HG03159 (cell line): ENCODE data around the gene PTPRD.

ENCODE experiments used
- ATAC-seq: cut with Tn5 transposase; IDR thresholded peaks from one replicate; pipeline ENCODE4 v1.9.1; 2021; ENCODE audit warnings: mild to moderate bottlenecking, moderate library complexity; ENCODE audit not compliant: unreplicated experiment

PTPRD gene

DNA sequence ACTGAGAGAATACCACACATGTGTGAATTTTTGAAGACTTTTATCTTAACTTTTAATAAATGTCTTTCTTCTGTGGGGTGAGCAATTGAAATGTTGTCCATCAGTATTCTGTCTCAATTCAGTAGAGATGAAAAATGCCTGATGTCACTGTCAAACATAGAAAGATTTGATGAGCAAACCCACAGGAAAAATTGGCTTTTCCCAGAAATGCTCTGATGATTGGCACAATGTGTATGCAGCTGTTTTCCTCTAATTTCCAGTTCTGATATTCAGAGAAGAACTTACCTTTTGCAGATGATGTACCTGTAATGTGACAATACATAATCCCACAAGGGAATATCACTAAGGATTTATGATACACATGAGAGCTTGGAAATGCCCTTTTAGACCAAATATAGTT, 340.0 kb downstream of the PTPRD start:
- ATAC-seq: no peak

DNA sequence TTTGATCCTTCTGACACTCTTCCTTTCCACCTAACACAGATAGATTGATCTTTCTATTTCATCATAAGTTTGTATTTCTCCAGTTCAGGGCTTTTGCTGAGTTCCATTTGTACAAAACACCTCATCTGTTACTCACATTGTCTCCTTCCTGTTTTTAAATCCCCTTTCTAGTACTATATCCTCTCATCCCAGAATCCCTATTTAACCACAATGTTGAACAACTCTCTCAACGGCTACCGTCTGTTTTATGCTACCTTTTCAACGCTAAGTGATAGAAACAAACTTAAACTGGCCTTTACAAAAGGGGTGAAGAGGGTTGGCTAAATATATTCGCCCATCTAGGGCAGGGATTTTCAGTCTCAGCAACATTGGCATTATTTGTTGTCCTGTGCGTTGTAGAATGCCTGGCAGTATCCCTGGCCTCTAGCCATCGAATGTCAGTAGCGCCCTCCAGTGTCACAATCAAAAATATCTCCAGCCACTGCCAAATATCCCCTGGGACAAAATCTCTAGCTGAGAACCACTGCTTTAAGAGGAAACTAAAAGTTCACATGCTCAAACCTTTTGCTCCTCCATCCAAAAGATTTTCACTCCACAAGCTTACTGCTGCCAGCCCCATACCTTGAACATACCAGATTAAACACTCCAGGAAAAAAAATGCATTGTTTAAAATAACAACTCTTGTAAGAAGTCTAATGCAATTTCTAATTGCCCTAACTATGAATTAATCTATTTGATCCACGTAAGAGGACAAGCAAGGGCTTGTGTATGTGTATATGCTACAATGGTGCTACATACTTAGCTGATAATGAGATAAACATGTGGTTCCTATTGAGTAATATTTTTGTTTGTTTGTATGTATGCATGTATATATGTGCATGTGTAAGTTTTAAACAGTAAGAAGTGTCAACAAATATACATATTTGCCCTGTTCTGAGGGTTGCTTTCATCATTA, 344.0 kb downstream of the PTPRD start:
- ATAC-seq: peak; percentile 62

DNA sequence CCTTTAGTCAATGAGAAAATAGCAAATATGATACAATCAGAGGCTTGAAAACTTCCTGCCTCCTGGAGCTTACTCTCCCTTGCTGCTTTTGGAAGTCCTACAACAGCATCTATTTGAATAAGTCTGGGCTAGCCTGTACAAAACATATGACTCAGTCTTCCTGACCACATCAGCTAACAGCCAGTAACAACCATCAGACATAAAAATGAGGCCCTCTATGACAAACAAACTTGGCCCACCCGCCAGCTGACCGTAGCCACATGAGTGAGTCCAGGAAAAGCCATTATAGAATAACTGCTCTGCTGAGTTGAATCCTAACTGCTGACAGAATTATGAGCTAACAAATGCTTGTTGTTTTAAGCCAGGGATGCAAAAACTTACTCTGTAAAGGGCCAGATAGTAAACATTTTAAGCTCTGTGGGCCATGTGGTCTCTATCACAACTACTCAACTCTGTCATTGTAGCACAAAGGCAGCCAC, 347.6 kb downstream of the PTPRD start:
- ATAC-seq: no peak

DNA sequence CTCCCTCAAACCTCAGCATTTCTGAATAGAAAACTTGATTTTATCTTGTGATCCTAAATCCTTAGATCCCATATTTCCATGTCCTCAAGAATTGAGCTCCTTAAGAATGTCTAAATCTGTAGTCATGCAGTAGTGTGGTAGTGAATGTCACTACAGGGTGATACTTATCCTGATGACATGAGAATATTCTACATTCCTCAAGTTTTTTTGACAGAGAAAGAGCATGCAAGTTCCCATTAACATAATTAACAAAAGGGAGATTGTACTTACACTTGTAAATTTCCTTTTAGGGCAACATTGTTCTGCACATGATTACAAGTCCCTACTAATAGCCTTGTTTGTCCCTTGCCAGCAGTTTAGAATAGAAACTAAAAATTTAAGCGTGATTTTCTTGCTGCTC, 352.3 kb downstream of the PTPRD start:
- ATAC-seq: no peak

DNA sequence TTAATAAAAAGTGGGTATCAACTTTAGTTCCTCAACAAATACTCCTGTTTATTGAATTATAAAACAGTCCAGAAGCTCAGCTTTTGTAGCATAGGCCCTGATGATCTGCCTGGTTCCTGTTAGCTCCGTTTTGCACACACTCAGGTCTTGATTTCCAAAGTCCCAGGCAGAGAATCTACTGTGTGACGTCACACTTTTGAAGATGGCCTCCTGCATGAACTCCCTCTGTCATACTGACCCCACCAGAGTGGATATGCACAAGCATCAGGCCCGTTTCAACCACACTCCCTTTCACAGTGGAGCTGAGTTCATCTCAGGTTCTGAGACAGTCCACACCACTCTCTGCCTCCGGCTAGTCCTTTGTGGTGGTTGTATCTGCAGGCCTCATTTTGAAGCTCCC, 353.1 kb downstream of the PTPRD start:
- ATAC-seq: no peak

DNA sequence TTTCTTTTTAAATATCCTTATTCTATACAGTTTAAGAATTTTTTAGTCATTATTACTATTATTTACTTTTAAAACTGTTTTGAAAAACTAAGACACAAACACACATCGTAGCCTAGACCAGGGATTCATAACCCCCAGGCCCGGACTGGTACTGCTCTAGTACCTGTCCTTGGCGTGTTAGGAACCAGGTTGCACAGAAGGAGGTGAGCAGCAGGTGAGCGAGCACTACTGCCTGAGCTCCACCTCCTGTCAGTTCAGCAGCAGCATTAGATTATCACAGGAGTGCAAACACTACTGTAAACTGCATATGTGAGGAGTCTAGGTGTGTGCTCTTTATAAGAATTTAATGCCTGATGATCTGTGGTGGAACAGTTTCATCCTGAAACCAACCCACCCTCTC, 357.0 kb downstream of the PTPRD start:
- ATAC-seq: no peak

DNA sequence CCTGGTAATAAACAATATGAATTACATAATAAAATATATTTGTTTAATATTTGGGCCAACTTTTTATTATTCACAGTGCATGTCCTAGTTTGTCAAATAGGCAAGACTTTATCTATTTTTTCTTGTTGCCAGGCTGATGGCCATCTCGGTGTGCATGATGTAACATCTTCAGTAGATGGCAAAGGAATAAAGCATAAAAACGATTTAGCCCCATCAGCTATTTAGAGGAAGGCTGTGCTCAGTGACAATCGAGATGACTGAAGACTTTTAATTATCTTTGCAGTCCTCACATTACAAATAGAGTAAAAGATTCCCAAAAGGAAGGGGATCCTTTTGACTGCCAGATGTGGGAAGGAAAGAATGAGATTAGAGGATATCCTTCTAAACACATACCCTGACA, 358.5 kb downstream of the PTPRD start:
- ATAC-seq: no peak

DNA sequence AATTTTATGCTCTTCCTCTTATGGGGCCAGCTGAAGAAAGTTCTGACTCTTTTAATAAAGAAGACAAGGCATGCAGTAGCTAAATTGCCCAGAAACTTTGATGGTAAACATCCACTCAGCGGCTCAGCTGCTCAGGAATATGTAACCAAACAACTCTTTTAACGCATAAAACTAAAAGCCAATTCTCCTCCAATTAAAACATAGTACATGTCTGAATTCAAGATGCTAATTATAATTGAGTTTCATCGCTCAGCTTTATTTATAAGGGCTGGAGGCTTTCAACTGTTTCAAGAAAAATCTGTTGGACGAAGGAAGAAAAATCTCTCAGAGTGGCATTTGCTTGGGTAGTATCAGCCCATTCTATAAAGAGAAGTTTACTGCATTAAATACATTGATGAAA, 359.5 kb downstream of the PTPRD start:
- no peak for ATAC-seq

DNA sequence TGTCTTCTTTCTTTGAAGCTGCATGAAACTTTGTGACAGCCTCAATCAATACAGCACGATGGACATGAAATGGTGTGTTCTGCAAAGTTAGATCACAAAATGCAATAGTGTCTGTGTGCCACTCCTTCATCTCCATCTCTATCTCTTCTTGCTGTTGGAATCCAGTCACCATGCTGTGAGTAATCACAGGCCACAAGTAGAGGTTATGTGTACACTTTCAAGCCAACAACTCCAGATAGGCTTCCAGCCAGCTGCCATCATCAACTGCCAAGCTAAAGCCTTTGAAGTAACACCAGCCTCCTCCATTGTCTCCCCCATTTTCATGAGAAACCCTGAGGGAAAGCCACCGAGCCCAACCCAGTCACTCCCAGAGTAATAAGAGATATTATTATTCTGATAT, 360.6 kb downstream of the PTPRD start:
- ATAC-seq: no peak

DNA sequence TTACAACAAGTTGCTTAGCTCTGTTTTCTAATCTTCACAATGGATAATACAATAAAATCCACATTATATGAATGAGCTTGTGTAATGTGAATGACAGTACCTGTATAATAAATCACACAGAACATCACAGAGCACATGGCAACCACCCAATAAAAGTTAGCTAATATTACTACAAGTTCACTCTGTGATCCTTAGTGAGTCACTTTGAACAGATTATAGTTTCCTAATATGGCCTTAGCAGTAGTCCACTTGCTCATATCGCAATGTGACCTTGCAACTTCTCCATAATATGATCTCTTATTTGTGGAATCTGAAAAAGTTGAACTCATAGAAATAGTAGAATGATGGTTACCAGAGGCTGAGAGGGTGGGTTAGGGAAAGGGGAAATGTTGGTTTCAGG, 361.3 kb downstream of the PTPRD start:
- no peak for ATAC-seq

DNA sequence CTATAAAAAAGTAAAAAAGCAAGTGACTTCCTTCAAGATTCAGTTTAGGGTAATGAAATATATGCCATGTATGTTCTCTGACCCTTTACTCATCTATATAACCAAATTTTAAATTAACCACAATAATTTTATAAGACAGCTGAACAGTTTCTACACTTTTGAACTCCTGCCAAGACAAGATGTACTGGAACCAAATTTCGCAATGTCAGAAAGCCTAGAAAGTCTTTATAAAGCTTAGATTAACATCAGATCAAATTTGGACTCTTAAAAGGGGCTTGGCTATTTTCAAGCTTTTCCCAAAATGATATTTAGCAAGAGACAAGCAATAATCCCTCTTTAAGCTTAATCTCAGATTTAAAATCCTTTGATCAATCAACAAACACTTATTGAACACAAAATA, 362.6 kb downstream of the PTPRD start:
- no peak for ATAC-seq

DNA sequence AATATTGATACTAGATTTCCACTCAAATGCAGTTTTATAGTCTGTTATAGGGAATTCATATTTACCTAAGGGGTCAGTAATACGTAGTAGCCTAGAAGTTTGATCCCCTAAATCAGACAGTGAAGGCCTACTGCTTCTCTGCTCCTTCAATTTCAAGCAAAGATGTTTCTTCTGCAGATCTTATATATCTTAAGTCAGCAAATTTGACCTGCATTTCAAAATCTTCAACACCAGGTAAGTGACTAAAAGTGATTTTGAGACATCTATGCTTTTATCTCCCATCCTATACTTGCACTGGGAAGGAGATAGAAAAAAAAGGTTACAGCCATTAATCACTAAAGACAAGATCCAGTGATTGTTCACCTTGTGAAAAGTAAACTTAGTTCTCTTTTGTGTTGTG, 363.9 kb downstream of the PTPRD start:
- ATAC-seq: no peak

DNA sequence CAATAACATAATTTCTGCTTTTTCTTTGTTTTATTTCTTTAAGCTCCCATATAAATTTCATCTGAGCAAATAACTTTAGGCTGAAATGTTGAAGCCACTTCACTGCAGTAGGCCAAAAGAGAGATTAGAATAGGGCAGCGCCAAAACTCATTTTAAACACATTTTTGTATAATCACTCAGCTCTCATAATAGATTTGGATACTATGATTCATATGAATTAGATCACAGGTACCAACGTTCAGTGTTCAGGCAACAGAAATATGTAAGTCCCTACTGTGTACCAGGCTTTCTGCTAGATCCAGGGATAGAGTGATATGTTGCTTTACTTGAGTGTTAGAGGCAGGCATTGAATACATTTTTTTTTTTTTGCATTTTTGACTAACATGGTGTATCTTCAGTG, 370.5 kb downstream of the PTPRD start:
- no peak for ATAC-seq

DNA sequence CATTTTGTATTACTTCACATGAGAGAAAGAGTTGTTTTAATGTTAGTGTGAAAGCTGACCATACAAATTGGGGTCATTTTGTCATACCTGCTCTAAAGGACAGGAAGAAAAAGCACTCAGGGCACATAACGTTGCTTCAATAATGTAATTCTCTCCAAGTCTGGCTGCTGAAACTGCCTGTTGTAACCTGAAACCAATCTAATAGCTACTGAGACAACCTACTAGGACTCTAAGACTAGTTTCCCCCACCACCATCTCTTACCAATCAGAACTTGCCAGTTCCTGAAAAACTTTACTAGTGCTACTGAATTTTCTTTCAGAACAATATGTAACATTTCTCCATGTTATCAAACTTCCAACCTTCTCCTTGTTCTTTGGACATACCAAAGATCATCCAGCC, 374.7 kb downstream of the PTPRD start:
- no peak for ATAC-seq

DNA sequence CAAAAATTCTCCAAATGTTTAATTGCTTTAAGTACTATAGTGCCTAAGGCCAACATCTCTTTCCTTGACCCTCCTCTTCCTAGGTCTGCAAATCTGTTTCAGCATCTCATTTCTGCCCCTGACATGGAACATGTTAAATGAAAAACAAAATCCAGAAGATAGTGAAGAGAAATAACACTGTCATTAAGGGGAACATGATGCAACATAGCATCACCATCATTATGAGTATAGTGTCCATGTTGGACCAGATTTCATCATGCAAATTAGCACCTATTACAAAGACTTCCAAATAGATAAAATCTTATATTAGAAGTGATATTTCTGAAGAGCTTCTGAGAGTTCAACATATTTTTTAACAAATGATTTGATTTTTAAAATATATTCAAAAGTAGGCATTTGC, 375.2 kb downstream of the PTPRD start:
- no peak for ATAC-seq

DNA sequence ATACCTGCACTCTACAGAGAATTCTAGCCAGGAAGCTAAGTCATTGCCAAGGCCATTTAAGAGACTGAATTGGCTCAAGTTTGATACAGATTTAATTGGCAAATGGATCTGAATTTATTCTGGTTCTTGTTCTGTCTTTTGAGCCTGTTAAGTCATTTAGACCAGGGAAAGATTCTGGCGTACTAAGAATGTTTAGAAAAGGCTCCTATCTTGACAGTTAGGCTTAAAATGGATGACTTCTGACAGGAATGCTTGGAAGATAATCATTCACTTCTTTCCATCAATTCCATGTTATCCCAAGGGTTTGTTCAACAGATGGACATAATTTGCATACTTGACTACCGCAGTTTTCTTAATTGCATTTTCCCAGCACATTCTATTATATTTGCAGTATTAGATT, 376.6 kb downstream of the PTPRD start:
- ATAC-seq: no peak

DNA sequence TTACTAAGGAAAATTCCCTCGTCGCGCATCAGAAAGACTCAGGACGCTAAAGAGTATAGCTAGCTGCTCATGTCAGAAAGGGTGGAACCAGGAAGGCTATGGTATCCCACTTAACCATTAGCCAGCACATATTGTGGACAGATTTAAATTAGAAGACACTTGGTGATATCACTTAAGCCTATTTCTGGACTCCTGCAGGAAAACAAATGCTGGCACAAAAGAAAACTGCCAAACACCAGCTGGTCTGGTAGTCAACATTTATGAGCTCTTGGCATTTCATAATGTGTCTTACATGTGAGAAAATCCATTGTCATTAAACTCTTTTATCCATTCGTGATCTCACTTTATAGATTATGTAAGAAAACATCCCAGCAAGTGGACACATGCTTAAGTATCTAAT, 377.4 kb downstream of the PTPRD start:
- no peak for ATAC-seq

DNA sequence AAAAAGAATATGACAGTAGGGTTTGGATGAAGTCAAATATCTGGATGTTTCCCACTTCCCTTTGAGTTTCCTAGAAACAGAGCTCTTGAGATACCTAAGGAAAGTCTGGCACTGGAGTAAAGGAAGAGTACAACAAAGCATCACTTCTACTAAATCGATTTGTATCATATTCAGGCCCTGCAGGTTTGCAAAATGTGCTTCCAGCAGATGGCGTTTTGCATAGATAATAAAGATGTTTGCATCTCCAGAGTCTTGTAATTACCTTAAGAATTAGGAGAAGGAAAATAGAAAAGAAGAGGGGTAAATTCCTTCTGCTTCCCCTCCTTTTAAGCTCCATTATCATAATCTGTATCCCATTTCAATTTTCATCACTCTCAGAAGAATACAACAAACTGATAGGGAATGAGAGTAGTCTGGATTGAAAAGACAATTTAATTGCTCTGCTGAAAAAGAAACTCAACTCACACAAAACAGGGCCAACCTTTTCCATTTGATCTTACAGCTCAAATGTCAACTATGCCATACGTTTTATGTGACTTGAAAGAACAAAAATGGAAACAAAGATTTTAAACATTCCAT, 380.4 kb downstream of the PTPRD start:
- ATAC-seq: no peak

DNA sequence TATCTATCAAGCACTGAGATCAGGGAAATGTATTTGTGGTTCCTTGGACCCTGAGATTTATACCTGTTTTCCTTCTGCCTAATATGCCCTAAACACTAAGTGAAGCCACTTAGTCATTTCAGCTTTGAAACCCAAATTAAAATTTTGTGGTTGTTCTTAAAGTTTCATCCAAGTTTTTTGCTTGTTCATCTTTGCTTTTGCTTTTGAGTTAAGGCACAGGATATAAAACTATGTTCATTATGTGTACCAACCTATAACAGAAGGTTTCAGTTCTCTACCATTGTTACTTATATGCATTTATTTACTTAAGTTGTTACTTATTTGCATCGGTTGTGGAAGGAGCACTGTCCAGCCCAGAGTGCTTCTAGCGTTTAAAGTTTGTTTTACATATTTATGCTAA, 382.3 kb downstream of the PTPRD start:
- ATAC-seq: peak; percentile 93

DNA sequence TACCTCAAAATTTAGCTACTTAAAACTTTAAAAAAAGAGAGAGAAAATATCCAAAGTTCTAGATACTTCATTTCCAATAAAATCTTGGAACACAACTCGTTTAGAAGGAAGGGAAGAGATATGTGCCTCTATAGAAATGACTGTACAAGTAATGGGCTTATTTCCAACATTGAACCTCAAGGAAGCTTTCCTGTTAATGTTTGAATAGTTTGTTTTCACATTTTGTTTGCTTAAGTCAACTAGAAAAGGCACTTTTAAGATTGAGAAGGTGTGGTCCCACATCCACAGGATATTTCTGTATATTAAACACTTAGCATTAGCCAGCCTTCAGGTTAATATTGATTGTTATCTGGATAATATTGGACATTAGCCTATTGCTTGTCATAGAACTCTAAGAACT, 384.7 kb downstream of the PTPRD start:
- no peak for ATAC-seq

DNA sequence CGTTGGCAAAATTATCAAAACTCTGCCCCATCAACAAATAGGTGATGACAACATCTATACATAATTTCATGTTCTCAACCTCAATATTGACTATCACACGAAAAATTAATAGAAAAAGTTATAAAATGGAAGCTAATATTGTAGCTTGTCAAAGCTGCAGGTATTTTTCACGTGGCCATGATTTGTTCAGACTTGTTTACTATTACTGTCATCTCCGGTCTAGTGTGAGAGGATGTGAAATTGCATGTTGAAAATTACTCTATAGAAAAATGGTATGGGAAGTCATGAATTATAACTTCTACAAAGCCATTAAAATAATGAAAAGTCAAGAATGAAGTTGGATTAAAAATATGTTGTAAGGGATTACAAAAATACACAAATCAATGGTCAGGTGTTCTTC, 385.8 kb downstream of the PTPRD start:
- no peak for ATAC-seq

DNA sequence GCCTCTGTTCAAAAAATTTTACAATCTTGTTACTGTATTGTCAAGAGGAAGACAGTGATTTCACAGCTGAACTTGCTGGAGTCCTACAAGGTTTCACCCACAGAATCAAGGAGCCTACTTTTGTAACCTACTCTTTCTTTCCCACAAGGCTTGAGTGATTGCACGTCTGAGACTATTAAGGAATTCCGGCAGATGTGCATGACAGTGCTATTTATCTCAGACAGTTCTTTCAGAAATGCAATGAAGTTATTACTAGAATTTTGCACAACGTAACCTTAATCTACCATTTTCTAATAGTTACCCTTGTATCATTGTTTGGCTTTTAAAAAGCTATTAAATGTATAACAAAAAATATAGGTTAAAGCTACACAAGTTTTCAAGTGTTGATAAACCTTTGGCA, 400.1 kb downstream of the PTPRD start:
- ATAC-seq: no peak

DNA sequence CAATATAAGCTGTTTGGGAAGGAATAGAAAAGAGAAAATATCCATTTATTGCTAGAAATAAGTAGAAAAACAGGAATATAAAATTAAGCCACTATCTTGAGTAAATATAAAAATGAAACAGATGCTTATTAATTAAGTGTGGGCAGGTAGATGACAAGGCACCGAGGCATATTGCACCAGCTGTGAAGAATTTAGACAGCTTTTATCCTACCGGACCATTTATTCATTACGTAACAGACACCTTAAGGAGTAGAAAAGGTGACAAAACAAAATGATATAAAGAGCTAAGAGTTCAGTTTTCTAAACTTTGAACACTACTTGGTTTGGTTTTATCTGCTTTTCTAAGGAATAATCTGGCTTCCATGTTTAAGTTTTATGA, 404.1 kb downstream of the PTPRD start:
- peak; percentile 34 for ATAC-seq
